Measurements from ENCODE around the gene COMP. TPM values are rescaled to one million over a fixed set of nuclear protein-coding genes. Genes with fewer than 3 reads are reported as not detected.

The COMP gene
- polyA plus RNA-seq, 1 donor (not counting 4 experiments of a cell fraction or from before 2014, with no cell fraction given) = not detected

GRCh38 chr19:18830488-18830887 lies 39.4 kb upstream of the COMP start:
- no peak overlapping the region for H3K4me2 ChIP-seq (ENCODE audit: control insufficient read depth, extremely low read depth, insufficient read depth, low read depth, low read length)
- H3K27ac ChIP-seq (ENCODE audit: control insufficient read depth, insufficient read depth, low read length) = no peak overlapping the region
- H3K4me1 ChIP-seq (ENCODE audit: control insufficient read depth, extremely low read depth, insufficient read depth, low read length) = peaks cover 16% of the 10 kb centered on the region
- peaks cover 30% of the 10 kb centered on the region for H4K20me1 ChIP-seq (ENCODE audit: control insufficient read depth, extremely low read depth, insufficient read depth, low read length)
- no peak overlapping the region for H2AFZ ChIP-seq (ENCODE audit: control insufficient read depth, low read length)
- no peak overlapping the region for H3K9ac ChIP-seq (ENCODE audit: control insufficient read depth, extremely low read depth, insufficient read depth, low read length)
- peaks cover 37% of the 10 kb centered on the region for H3K79me2 ChIP-seq (ENCODE audit: control insufficient read depth, insufficient read depth, low read length)
- no peak for TF ChIP-seq CTCF (optimal IDR thresholded peaks at IDR 0.05 in 1 of 3, IDR thresholded peaks at IDR 0.05 in 1 of 3, conservative IDR thresholded peaks at IDR 0.05 in 1 of 3; ENCODE audit: extremely low read depth in 1 of 3, insufficient read depth in 2 of 3, low read length in 3 of 3)
- no peak for TF ChIP-seq EZH2 (IDR thresholded peaks at IDR 0.05; ENCODE audit: low read length)
- H3K9me3 ChIP-seq (ENCODE audit: control insufficient read depth, low read depth, low read length) = peaks cover 2% of the 10 kb centered on the region
- H3K36me3 ChIP-seq (ENCODE audit: control insufficient read depth in 2 of 2, extremely low read depth in 1 of 2, insufficient read depth in 2 of 2, low read length in 2 of 2) = peaks cover under 1 to 12% of the 10 kb centered on the region in 2 experiments
- peaks cover 2% of the 10 kb centered on the region for H3K9me1 ChIP-seq (ENCODE audit: control insufficient read depth, extremely low read depth, insufficient read depth, low read length)
- FAIRE-seq (no peak), DNase-seq (ENCODE audit: low read depth, low spot score) (no peak)
- no peak overlapping the region for H3K4me3 ChIP-seq (ENCODE audit: control insufficient read depth in 2 of 3, extremely low read depth in 1 of 3, insufficient read depth in 2 of 3, low read depth in 1 of 3, low read length in 3 of 3)
- H3K27me3 ChIP-seq (ENCODE audit: control insufficient read depth, extremely low read depth, insufficient read depth, low read length) = no peaks in the 10 kb centered on the region
- dilution Hi-C loops (cut with MboI; ENCODE audit: extremely low pct_ligation_motif_present, low sequenced_read_pairs) = no loop called here

GRCh38 chr19:18828786-18829185 lies 37.7 kb upstream of the COMP start:
- H3K36me3 ChIP-seq (ENCODE audit: control insufficient read depth in 2 of 2, extremely low read depth in 1 of 2, insufficient read depth in 2 of 2, low read length in 2 of 2) = peaks cover 0 to 2% of the 10 kb centered on the region in 2 experiments

More at GRCh38 chr19:18828786-18829185, 37.7 kb upstream of the COMP start:
- Histone ChIP-seq H3K79me2 (ENCODE audit: control insufficient read depth, insufficient read depth, low read length) (peaks cover 20% of the 10 kb centered on the region), H3K9ac (ENCODE audit: control insufficient read depth, extremely low read depth, insufficient read depth, low read length) (no peak overlapping the region), H3K4me2 (ENCODE audit: control insufficient read depth, extremely low read depth, insufficient read depth, low read depth, low read length) (no peak overlapping the region), H2AFZ (ENCODE audit: control insufficient read depth, low read length) (no peak overlapping the region), H3K4me3 (ENCODE audit: control insufficient read depth in 2 of 3, extremely low read depth in 1 of 3, insufficient read depth in 2 of 3, low read depth in 1 of 3, low read length in 3 of 3) (no peak overlapping the region), H3K9me1 (ENCODE audit: control insufficient read depth, extremely low read depth, insufficient read depth, low read length) (no peaks in the 10 kb centered on the region), H3K27me3 (ENCODE audit: control insufficient read depth, extremely low read depth, insufficient read depth, low read length) (no peaks in the 10 kb centered on the region), H3K27ac (ENCODE audit: control insufficient read depth, insufficient read depth, low read length) (no peak overlapping the region), H3K4me1 (ENCODE audit: control insufficient read depth, extremely low read depth, insufficient read depth, low read length) (peaks cover 3% of the 10 kb centered on the region), H3K9me3 (ENCODE audit: control insufficient read depth, low read depth, low read length) (peaks cover 2% of the 10 kb centered on the region), H4K20me1 (ENCODE audit: control insufficient read depth, extremely low read depth, insufficient read depth, low read length) (peaks cover 13% of the 10 kb centered on the region)
- no peak for FAIRE-seq
- no peak for DNase-seq (ENCODE audit: low read depth, low spot score)
- no peak for TF ChIP-seq CTCF (optimal IDR thresholded peaks at IDR 0.05 in 1 of 3, IDR thresholded peaks at IDR 0.05 in 1 of 3, conservative IDR thresholded peaks at IDR 0.05 in 1 of 3; ENCODE audit: extremely low read depth in 1 of 3, insufficient read depth in 2 of 3, low read length in 3 of 3)
- TF ChIP-seq EZH2 (IDR thresholded peaks at IDR 0.05; ENCODE audit: low read length) = no peak
- dilution Hi-C loops (cut with MboI; ENCODE audit: extremely low pct_ligation_motif_present, low sequenced_read_pairs) = no loop called here
